SK-N-SH (cell line): ENCODE data around the gene GRK1. TPM values are rescaled to one million over a fixed set of nuclear protein-coding genes. Genes with fewer than 3 reads are reported as not detected.

Source experiments
- CTCF ChIA-PET: fragments of 300-600, 350-600 bp; formaldehyde crosslinking; extraction: SDS; loops from one replicate; lab custom pipeline; 2021; lab: Yijun Ruan, JAX
- POLR2A ChIA-PET: fragments of 350-600 bp; sonication (Branson Sonifier 250); formaldehyde crosslinking; extraction: SDS; loops from one replicate; lab custom pipeline; 2020; ENCODE audit warnings: antibody characterized with exemption, inconsistent platforms; lab: Yijun Ruan, JAX
- DNase-seq: peaks from one replicate; pipeline ENCODE4 v3.0.0; 2012
- H2AFZ ChIP-seq: fragments of 200-600 bp; sonication (generic); 2 replicates; pipeline ENCODE4 v1.8.1; 2016; ENCODE audit warnings: antibody characterized with exemption, mild to moderate bottlenecking, low read depth
- H3F3A ChIP-seq: fragments of 200-600 bp; sonication (generic); replicated peaks from 2 replicates; pipeline ENCODE3; 2016; ENCODE audit warnings: antibody characterized with exemption, mild to moderate bottlenecking; ENCODE audit not compliant: insufficient read depth
- H3K27ac ChIP-seq, 2 experiments: fragments of 200-500 bp in 1 of 2; fragments of 200-600 bp in 1 of 2; sonication (Bioruptor generic) in 1 of 2; sonication (generic), shearing (Covaris generic) in 1 of 2; 2 replicates each; pipeline versions ENCODE4 v1.5.1 to v1.6.1; 2014 to 2016; ENCODE audit warnings: low read depth in 2 of 2, inconsistent platforms in 1 of 2, low read length in 1 of 2, mild to moderate bottlenecking in 1 of 2, mixed read lengths in 1 of 2
- H3K27me3 ChIP-seq: fragments of 200-600 bp; sonication (generic), shearing (Covaris generic); 2 replicates; pipeline ENCODE4 v1.6.1; 2016; ENCODE audit warnings: mixed run types; ENCODE audit not compliant: insufficient read depth
- H3K36me3 ChIP-seq, 2 experiments: fragments of 200-500 bp in 1 of 2; fragments of 200-600 bp in 1 of 2; sonication (Bioruptor generic) in 1 of 2; sonication (generic) in 1 of 2; replicated peaks in 1 of 2; 2 replicates each; pipeline versions ENCODE3 to v1.5.1; 2014 to 2016; ENCODE audit warnings: low read length in 1 of 2, mild to moderate bottlenecking in 1 of 2; ENCODE audit not compliant: insufficient read depth in 2 of 2, control insufficient read depth in 1 of 2
- H3K4me1 ChIP-seq, 2 experiments: fragments of 200-500 bp in 1 of 2; fragments of 200-600 bp in 1 of 2; sonication (Bioruptor generic) in 1 of 2; sonication (generic), shearing (Covaris generic) in 1 of 2; 2 replicates each; pipeline versions ENCODE4 v1.5.1 to v1.6.1; 2014 to 2016; ENCODE audit warnings: low read depth in 1 of 2, low read length in 1 of 2, mixed run types in 1 of 2; ENCODE audit not compliant: insufficient read depth in 2 of 2, control insufficient read depth in 1 of 2
- H3K4me2 ChIP-seq: fragments of 200-600 bp; sonication (generic), shearing (Covaris generic); 2 replicates; pipeline ENCODE4 v1.6.1; 2017; ENCODE audit warnings: mixed run types
- H3K4me3 ChIP-seq, 2 experiments: fragments of 200-500 bp in 1 of 2; fragments of 200-600 bp in 1 of 2; sonication (Bioruptor generic) in 1 of 2; sonication (generic), shearing (Covaris generic) in 1 of 2; 2 replicates each; pipeline versions ENCODE4 v1.5.1 to v1.8.1; 2014 to 2016; ENCODE audit warnings: low read depth in 2 of 2, inconsistent platforms in 1 of 2, low read length in 1 of 2, mild to moderate bottlenecking in 1 of 2, mixed read lengths in 1 of 2, moderate library complexity in 1 of 2
- H3K79me2 ChIP-seq: fragments of 200-600 bp; sonication (generic); 2 replicates; pipeline ENCODE4 v1.8.1; 2017; ENCODE audit warnings: mild to moderate bottlenecking; ENCODE audit not compliant: insufficient read depth
- H3K9ac ChIP-seq: fragments of 200-600 bp; sonication (generic); 2 replicates; pipeline ENCODE4 v1.6.1; 2017; ENCODE audit warnings: mixed run types
- H3K9me2 ChIP-seq: fragments of 200-600 bp; sonication (generic); 2 replicates; pipeline ENCODE4 v1.6.1; 2017; ENCODE audit warnings: mixed run types
- H3K9me3 ChIP-seq: fragments of 200-600 bp; sonication (generic); 2 replicates; pipeline ENCODE4 v1.6.1; 2017; ENCODE audit warnings: mixed run types, mild to moderate bottlenecking, moderate library complexity
- H4K20me1 ChIP-seq: fragments of 200-600 bp; sonication (generic); 2 replicates; pipeline ENCODE4 v1.6.1; 2017; ENCODE audit warnings: mild to moderate bottlenecking, mixed run types; ENCODE audit not compliant: insufficient read depth
- ELF1 ChIP-seq: IDR thresholded peaks from 2 replicates; pipeline ENCODE4 v1.4.0; 2012
- EP300 ChIP-seq, 2 experiments: IDR thresholded peaks; 2 replicates each; pipeline versions ENCODE4 v1.4.0 to v1.6.1; 2012; ENCODE audit warnings: borderline replicate concordance in 1 of 2, low read depth in 1 of 2, low read length in 1 of 2
- EZH2phosphoT487 ChIP-seq: fragments of 200-600 bp; sonication (generic); IDR thresholded peaks from 2 replicates; pipeline ENCODE4 v1.6.1; 2017; ENCODE audit warnings: low read depth, mixed run types, mild to moderate bottlenecking, antibody characterized with exemption, moderate library complexity, borderline replicate concordance
- FOSL2 ChIP-seq: IDR thresholded peaks from 2 replicates; pipeline ENCODE4 v1.4.0; 2012; ENCODE audit warnings: low read depth, mild to moderate bottlenecking, moderate library complexity, borderline replicate concordance
- FOXJ3 ChIP-seq: sonication (generic); formaldehyde crosslinking; IDR thresholded peaks from 2 replicates; pipeline ENCODE4 v1.5.1; 2020; ENCODE audit warnings: mild to moderate bottlenecking, missing genetic modification reagents
- FOXM1 ChIP-seq: IDR thresholded peaks from 2 replicates; pipeline ENCODE4 v1.4.0; 2012; ENCODE audit warnings: low read depth, mild to moderate bottlenecking
- GATA2 ChIP-seq: sonication (generic); formaldehyde crosslinking; IDR thresholded peaks from 2 replicates; pipeline ENCODE4 v1.5.0; 2020; ENCODE audit warnings: mild to moderate bottlenecking, missing genetic modification reagents
- MEF2A ChIP-seq: IDR thresholded peaks from 2 replicates; pipeline ENCODE4 v1.4.0; 2012; ENCODE audit warnings: low read depth, borderline replicate concordance
- MXI1 ChIP-seq: IDR thresholded peaks from 2 replicates; pipeline ENCODE4 v1.6.1; 2012; ENCODE audit warnings: mild to moderate bottlenecking, low read depth, low read length, improper control_type of control experiment
- NFIC ChIP-seq: IDR thresholded peaks from 2 replicates; pipeline ENCODE4 v1.4.0; 2012; ENCODE audit warnings: borderline replicate concordance
- RAD21 ChIP-seq: IDR thresholded peaks from 2 replicates; pipeline ENCODE4 v1.6.1; 2012; ENCODE audit warnings: mild to moderate bottlenecking, low read length
- RCOR1 ChIP-seq: fragments of 150-350 bp; IDR thresholded peaks from 2 replicates; pipeline ENCODE4 v1.6.1; 2017; ENCODE audit warnings: antibody characterized with exemption, low read length
- RXRA ChIP-seq: IDR thresholded peaks from 2 replicates; pipeline ENCODE4 v1.4.0; 2012; ENCODE audit warnings: low read depth, mild to moderate bottlenecking, borderline replicate concordance
- SMC3 ChIP-seq: IDR thresholded peaks from 2 replicates; pipeline ENCODE4 v1.6.1; 2012; ENCODE audit warnings: low read depth, low read length, improper control_type of control experiment
- TAF1 ChIP-seq: IDR thresholded peaks from 2 replicates; pipeline ENCODE4 v1.6.1; 2012; ENCODE audit warnings: low read depth, mild to moderate bottlenecking, low read length, moderate library complexity, borderline replicate concordance
- TEAD4 ChIP-seq: IDR thresholded peaks from 2 replicates; pipeline ENCODE4 v1.4.0; 2012; ENCODE audit warnings: mild to moderate bottlenecking, borderline replicate concordance; ENCODE audit not compliant: insufficient read depth
- USF1 ChIP-seq: IDR thresholded peaks from 2 replicates; pipeline ENCODE4 v1.4.0; 2012; ENCODE audit warnings: low read depth, borderline replicate concordance
- USF2 ChIP-seq: fragments of 150-350 bp; IDR thresholded peaks from 2 replicates; pipeline ENCODE4 v1.6.1; 2017; ENCODE audit warnings: antibody characterized with exemption, low read length, low read depth, borderline replicate concordance
- YY1 ChIP-seq: IDR thresholded peaks from 2 replicates; pipeline ENCODE4 v1.4.0; 2012; ENCODE audit warnings: low read depth, mild to moderate bottlenecking
- ZBTB33 ChIP-seq: IDR thresholded peaks from 2 replicates; pipeline ENCODE4 v1.4.0; 2012; ENCODE audit warnings: low read depth, borderline replicate concordance
- WGBS: methylation state at CpG from one replicate; pipeline ENCODE4 v1.1.6; 2017; ENCODE audit warnings: low lambda C conversion rate; 5-methylcytosine and 5-hydroxymethylcytosine counted together
- polyA plus RNA-seq, 3 experiments: library from polyadenylated mRNA; depleted of rRNA; stranded (reverse); fragments of >200 nt; gene quantifications; 2 replicates each; pipeline ENCODE4 v1.2.3, GENCODE V29; 2012
- TF ChIP-seq, protein P1 (sequence below): fragments of 150-350 bp; IDR thresholded peaks from 2 replicates; pipeline ENCODE4 v1.6.1; 2016; ENCODE audit warnings: mild to moderate bottlenecking, low read depth, low read length

The GRK1 gene
- polyA plus RNA-seq, 1 of the 3 experiments (the other 2 are of a cell fraction), result 0.12 TPM

- H3K4me3 ChIP-seq, result no peak overlapping the region
- CTCF ChIA-PET, result no interaction called here
- H3K4me1 ChIP-seq, result no peaks in the 10 kb centered on the region; a peak in 1 of 4 replicates
- no peak for DNase-seq
- H4K20me1 ChIP-seq, result 0 out of 2 replicates have a peak, but pooled peaks cover 13% of the 10 kb centered on the region
- no peak overlapping the region for H2AFZ ChIP-seq
- TF ChIP-seq NFIC (no peak), MEF2A (no peak), FOSL2 (no peak), EP300 (IDR thresholded peaks at IDR 0.05; ENCODE audit: borderline replicate concordance in 1 of 2, low read depth in 1 of 2, low read length in 1 of 2) (no peak), MXI1 (no peak), RXRA (no peak), FOXM1 (no peak), ZBTB33 (no peak)
- TF ChIP-seq, protein P1, sequence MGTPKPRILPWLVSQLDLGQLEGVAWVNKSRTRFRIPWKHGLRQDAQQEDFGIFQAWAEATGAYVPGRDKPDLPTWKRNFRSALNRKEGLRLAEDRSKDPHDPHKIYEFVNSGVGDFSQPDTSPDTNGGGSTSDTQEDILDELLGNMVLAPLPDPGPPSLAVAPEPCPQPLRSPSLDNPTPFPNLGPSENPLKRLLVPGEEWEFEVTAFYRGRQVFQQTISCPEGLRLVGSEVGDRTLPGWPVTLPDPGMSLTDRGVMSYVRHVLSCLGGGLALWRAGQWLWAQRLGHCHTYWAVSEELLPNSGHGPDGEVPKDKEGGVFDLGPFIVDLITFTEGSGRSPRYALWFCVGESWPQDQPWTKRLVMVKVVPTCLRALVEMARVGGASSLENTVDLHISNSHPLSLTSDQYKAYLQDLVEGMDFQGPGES, result no peak
- WGBS, result 98% methylated on average over 16 of the region's 18 CpGs
- no peaks in the 10 kb centered on the region for H3K27me3 ChIP-seq
- no peaks in the 10 kb centered on the region for H3K9me3 ChIP-seq
- POLR2A ChIA-PET, result no interaction called here
- no peaks in the 10 kb centered on the region for H3K9me2 ChIP-seq
- H3K27ac ChIP-seq, result no peak overlapping the region
- no peak overlapping the region for H3K9ac ChIP-seq
- H3K79me2 ChIP-seq, result peaks cover 16% of the 10 kb centered on the region
- H3F3A ChIP-seq, result no peaks in the 10 kb centered on the region
- H3K4me2 ChIP-seq, result no peak overlapping the region
- H3K36me3 ChIP-seq, result peaks cover 19 to 74% of the 10 kb centered on the region in 2 experiments
Measured at GRCh38 chr13:113633485-113633873, 33.5 kb upstream of the GRK1 start.

GRCh38 chr13:113634279-113635047 is 32.6 kb upstream of the GRK1 start:
- DNase-seq, result no peak

More at GRCh38 chr13:113634279-113635047, 32.6 kb upstream of the GRK1 start:
- H3K4me1 ChIP-seq, result peaks cover 0 to 5% of the 10 kb centered on the region in 2 experiments; a peak in 1 of 4 replicates
- H3K4me2 ChIP-seq, result no peak overlapping the region
- peaks cover 9% of the 10 kb centered on the region for H3K79me2 ChIP-seq
- H2AFZ ChIP-seq, result no peak overlapping the region
- POLR2A ChIA-PET, result no interaction called here
- CTCF ChIA-PET, result no interaction called here
- H3K4me3 ChIP-seq, result no peak overlapping the region
- TF ChIP-seq RAD21 (no peak), TEAD4 (no peak), YY1 (no peak), USF2 (no peak), USF1 (no peak), GATA2 (no peak), FOXJ3 (CRISPR knock-in tag) (no peak), RCOR1 (no peak), SMC3 (no peak), ELF1 (no peak), EZH2phosphoT487 (no peak), TAF1 (no peak)
- 95% methylated on average over 16 of the region's 16 CpGs for WGBS
- no peak overlapping the region for H3K27ac ChIP-seq
- no peak overlapping the region for H3K9ac ChIP-seq
- no peaks in the 10 kb centered on the region for H3K9me2 ChIP-seq
- no peaks in the 10 kb centered on the region for H3K9me3 ChIP-seq
- H4K20me1 ChIP-seq, result 0 out of 2 replicates have a peak, but pooled peaks cover 4% of the 10 kb centered on the region
- no peaks in the 10 kb centered on the region for H3F3A ChIP-seq
- H3K36me3 ChIP-seq, result peaks cover 27 to 82% of the 10 kb centered on the region in 2 experiments
- H3K27me3 ChIP-seq, result no peaks in the 10 kb centered on the region
